AG04449 (cell line): ENCODE data around the gene ZC2HC1C.

Experiments
- CTCF ChIA-PET: fragments of 350-600 bp; formaldehyde crosslinking; extraction: SDS; loops from one replicate; lab custom pipeline; 2021; ENCODE audit warnings: antibody characterized with exemption; lab: Yijun Ruan, JAX
- POLR2A ChIA-PET: fragments of 400-600, 350-600 bp; formaldehyde crosslinking; extraction: SDS; loops from one replicate; lab custom pipeline; 2020; ENCODE audit warnings: antibody characterized with exemption, inconsistent platforms; lab: Yijun Ruan, JAX
- DNase-seq: peaks from one replicate; pipeline ENCODE4 v3.0.0-alpha.2; 2010; ENCODE audit warnings: low read depth, low spot score
- H3K4me3 ChIP-seq: 2 replicates; pipeline ENCODE4 v1.5.1; 2011; ENCODE audit warnings: low read depth, mild to moderate bottlenecking, control low read depth, low read length
- TF ChIP-seq, protein P1 (sequence below): IDR thresholded peaks from one replicate; pipeline ENCODE4 v1.5.1; 2011; ENCODE audit warnings: mild to moderate bottlenecking, moderate library complexity, low read length, control low read depth, inconsistent platforms; ENCODE audit not compliant: insufficient read depth; ENCODE audit errors: missing control alignments

ZC2HC1C gene, protein sequence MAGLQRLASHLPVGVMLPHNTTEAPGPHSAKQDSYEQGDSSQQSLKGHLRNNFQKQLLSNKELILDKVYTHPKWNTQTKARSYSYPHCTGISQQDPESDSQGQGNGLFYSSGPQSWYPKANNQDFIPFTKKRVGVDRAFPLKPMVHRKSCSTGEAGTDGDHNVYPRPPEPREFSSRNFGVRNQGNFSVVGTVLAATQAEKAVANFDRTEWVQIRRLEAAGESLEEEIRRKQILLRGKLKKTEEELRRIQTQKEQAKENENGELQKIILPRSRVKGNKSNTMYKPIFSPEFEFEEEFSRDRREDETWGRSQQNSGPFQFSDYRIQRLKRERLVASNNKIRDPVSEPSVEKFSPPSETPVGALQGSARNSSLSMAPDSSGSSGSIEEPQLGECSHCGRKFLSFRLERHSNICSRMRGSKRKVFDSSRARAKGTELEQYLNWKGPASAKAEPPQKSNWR

DNA sequence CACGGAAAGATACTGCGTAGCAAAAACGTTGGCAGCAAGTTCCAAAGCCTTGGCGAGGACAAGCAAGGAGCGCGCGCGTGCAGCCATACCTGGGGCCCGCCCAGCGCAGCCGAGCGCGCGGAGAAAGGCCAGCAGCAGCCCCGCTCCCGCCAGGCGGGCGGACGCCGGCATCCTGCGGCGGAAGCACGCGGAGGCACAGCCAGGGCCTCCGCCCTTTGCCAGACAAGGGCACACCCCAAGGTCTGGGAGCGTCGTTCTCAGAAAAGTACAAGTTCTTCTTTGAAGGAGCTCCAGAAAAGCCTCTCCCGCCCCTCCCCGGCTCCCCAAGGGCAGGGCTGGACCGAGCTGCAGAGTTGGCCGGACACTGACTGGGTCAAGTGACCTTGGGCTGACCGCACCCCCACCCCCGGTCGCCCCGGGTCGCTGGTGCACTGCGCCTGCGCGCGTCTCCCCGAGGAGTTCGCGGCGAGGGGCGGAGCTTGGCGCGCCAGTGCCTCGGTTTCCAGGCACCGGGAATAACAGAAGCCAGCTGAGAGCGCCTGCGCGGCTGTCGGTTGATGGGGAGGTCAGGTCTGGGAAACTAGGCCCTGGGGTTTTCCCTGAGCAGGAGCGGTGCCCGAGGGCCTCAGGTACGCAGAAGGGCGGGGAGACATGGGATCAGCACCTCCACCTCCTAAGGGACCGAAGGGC, at the start of gene ZC2HC1C:
TSS of gene ZC2HC1C (plus strand) at position 521 of the 690 bp plus-strand sequence. CDS start 933 bp downstream, outside the sequence.
- DNase-seq, result no peak
- ChIA-PET POLR2A (interaction anchor here (0.8 kb wide), 1 partner anchor 58 kb away, joined by 4 read pairs; no protein-coding TSS in a partner anchor), CTCF (interaction anchor here (0.6 to 4.7 kb wide), 7 partner anchors 10 to 208 kb away, joined by 3 to 52 read pairs (median 4); no protein-coding TSS in a partner anchor)
- peak within 1 kb of the TSS; percentile 67 for H3K4me3 ChIP-seq
- TF ChIP-seq, protein P1, sequence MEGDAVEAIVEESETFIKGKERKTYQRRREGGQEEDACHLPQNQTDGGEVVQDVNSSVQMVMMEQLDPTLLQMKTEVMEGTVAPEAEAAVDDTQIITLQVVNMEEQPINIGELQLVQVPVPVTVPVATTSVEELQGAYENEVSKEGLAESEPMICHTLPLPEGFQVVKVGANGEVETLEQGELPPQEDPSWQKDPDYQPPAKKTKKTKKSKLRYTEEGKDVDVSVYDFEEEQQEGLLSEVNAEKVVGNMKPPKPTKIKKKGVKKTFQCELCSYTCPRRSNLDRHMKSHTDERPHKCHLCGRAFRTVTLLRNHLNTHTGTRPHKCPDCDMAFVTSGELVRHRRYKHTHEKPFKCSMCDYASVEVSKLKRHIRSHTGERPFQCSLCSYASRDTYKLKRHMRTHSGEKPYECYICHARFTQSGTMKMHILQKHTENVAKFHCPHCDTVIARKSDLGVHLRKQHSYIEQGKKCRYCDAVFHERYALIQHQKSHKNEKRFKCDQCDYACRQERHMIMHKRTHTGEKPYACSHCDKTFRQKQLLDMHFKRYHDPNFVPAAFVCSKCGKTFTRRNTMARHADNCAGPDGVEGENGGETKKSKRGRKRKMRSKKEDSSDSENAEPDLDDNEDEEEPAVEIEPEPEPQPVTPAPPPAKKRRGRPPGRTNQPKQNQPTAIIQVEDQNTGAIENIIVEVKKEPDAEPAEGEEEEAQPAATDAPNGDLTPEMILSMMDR, result no peak

DNA sequence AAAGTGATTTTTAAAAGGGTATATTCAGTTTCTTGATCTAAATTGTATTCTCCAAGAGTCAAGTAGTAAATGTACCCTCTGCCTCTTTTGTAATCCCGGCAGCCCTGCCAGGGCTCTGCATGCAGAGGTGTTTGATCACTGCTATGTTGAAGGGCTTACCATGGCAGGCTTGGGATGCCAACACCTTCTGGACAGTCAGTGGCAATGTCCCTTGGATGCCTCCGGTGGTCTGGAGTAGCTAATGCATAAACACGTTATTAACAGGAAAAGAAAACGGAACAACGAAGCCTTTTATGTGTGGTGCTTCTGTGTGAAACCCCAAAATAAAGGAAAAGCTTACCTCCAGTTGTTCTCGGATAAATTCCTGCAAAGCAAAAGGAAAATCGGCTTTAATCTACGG, 46.8 kb upstream of the ZC2HC1C start:
- CTCF ChIA-PET, result interaction anchor here (1.1 to 2.7 kb wide), 5 partner anchors 11 to 77 kb away, joined by 3 to 9 read pairs (median 5); no protein-coding TSS in a partner anchor
- POLR2A ChIA-PET, result no interaction called here
- TF ChIP-seq, protein P1, result peak; percentile 20
- no peak for DNase-seq
- H3K4me3 ChIP-seq, result no peak overlapping the region

DNA sequence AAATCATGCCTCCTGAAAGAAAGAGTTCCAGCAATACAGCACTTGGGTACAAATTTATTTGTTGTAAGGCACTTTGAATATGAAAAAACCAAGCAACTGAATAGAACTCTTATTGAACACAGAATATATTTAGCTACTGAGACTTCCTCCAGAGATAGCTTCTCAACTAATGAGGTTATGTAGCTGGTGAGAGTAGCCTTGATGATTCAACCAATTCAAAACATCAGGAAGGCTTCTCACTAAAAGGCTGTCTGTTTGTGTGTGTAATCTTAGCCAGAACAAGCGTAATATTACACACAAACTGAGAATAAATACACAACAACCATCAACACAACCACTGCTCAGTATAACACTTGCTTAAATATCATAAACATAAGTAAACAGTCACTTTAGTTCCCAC, 46.3 kb upstream of the ZC2HC1C start:
- POLR2A ChIA-PET, result no interaction called here
- TF ChIP-seq, protein P1, result no peak
- CTCF ChIA-PET, result interaction anchor here (1.1 to 2.7 kb wide), 5 partner anchors 12 to 78 kb away, joined by 3 to 9 read pairs (median 5); no protein-coding TSS in a partner anchor
- no peak for DNase-seq
- H3K4me3 ChIP-seq, result no peak overlapping the region

DNA sequence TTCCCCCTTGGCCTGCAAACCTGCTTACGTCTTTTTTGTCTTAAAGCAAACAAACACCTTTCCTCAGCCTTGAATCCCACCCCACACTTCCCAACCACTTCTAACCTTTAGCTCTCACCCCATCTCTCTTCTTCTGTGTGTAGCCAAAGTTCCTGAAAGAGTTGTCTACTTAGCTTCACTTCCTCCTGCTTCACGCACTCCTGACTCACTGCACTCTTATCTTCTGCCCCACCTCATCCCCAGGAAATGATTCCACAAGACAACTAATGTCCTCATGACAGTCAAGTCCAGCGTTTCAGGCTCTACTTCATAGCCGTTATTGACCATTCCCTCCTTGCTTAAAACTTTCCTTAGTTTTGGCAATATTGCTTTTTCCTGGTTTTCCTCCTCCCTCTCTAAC, 44.4 kb upstream of the ZC2HC1C start:
- DNase-seq, result no peak
- POLR2A ChIA-PET, result interaction anchor here (0.6 kb wide), 1 partner anchor 24 kb away, joined by 3 read pairs; no protein-coding TSS in a partner anchor
- no peak overlapping the region for H3K4me3 ChIP-seq
- TF ChIP-seq, protein P1, result no peak
- CTCF ChIA-PET, result interaction anchor here (1.3 to 1.6 kb wide), 3 partner anchors 36 to 166 kb away, joined by 3 to 8 read pairs (median 3); no protein-coding TSS in a partner anchor

DNA sequence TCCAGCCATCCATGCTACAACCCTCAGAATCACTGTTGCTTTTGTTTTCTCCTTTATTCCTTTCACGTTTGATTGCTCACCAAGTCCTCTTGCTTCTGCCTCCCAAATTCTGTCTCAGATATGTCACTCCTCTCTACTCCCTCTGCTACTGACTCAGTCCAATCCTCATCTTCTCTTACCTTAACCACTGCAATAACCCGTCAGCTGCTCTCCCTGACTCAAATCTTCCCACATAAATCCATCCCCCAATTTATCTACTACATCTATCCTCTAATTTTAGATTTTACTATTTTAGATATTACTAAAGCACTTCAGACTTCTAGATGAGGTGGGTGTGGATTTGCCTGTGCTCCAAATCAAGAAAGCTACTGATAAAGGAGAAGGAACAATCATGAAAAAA, 43.6 kb upstream of the ZC2HC1C start:
- ChIA-PET CTCF (interaction anchor here (1.1 to 1.6 kb wide), 2 partner anchors 23 to 36 kb away, joined by 3 to 4 read pairs; partner anchors contain the start of gene EIF2B2), POLR2A (no interaction called here)
- H3K4me3 ChIP-seq, result no peak overlapping the region
- TF ChIP-seq, protein P1, result no peak
- DNase-seq, result no peak
